Neural progenitor cell (in vitro differentiated cells): ENCODE results near the gene ABCG2. TPM values are rescaled to one million over a fixed set of nuclear protein-coding genes. Genes with fewer than 3 reads are reported as not detected.

Experiments used
- DNase-seq: peaks from one replicate; pipeline ENCODE4 v3.0.0-alpha.2; 2016; ENCODE audit warnings: low spot score
- H2AFZ ChIP-seq: fragments of 200-600 bp; sonication (generic); replicated peaks from 2 replicates; pipeline ENCODE4 v1.6.1; 2016; ENCODE audit warnings: antibody characterized with exemption
- H3F3A ChIP-seq: fragments of 200-600 bp; sonication (generic); 2 replicates; pipeline ENCODE4 v1.6.1; 2016; ENCODE audit warnings: antibody characterized with exemption, low read depth
- H3K27ac ChIP-seq: fragments of 200-600 bp; sonication (generic); 2 replicates; pipeline ENCODE4 v1.5.1; 2016; ENCODE audit warnings: mild to moderate bottlenecking
- H3K27me3 ChIP-seq: fragments of 200-600 bp; sonication (generic); 2 replicates; pipeline ENCODE4 v1.6.1; 2016; ENCODE audit warnings: mild to moderate bottlenecking, moderate library complexity
- H3K36me3 ChIP-seq: fragments of 200-600 bp; sonication (generic); 2 replicates; pipeline ENCODE4 v1.5.1; 2016
- H3K4me1 ChIP-seq: fragments of 200-600 bp; sonication (generic); 2 replicates; pipeline ENCODE4 v1.6.1; 2016; ENCODE audit warnings: mixed run types
- H3K4me2 ChIP-seq: fragments of 200-600 bp; sonication (generic); 2 replicates; pipeline ENCODE4 v1.6.1; 2016
- H3K4me3 ChIP-seq: fragments of 200-600 bp; sonication (generic); 2 replicates; pipeline ENCODE4 v1.5.1; 2016
- H3K79me2 ChIP-seq: fragments of 200-600 bp; sonication (generic); 2 replicates; pipeline ENCODE4 v1.6.1; 2016; ENCODE audit warnings: low read depth
- H3K9ac ChIP-seq: fragments of 200-600 bp; sonication (generic); 2 replicates; pipeline ENCODE4 v1.6.1; 2016
- H3K9me3 ChIP-seq: fragments of 200-600 bp; sonication (generic); 2 replicates; pipeline ENCODE4 v1.5.1; 2016; ENCODE audit warnings: low read depth
- H4K20me1 ChIP-seq: fragments of 200-600 bp; sonication (generic); 2 replicates; pipeline ENCODE4 v1.6.1; 2016; ENCODE audit warnings: low read depth
- H3K27ac Mint-ChIP-seq: 3 replicates; pipeline ENCODE4 v1.8.0; 2021; ENCODE audit warnings: mixed read lengths
- H3K27me3 Mint-ChIP-seq: 2 replicates; pipeline ENCODE4 v1.8.0; 2022; ENCODE audit warnings: low read depth, mild to moderate bottlenecking, inconsistent platforms, moderate library complexity, mixed read lengths; ENCODE audit not compliant: insufficient read depth
- H3K36me3 Mint-ChIP-seq: 3 replicates; pipeline ENCODE4 v1.8.0; 2021; ENCODE audit warnings: mixed read lengths
- H3K4me1 Mint-ChIP-seq: 3 replicates; pipeline ENCODE4 v1.8.0; 2021; ENCODE audit warnings: mixed read lengths
- H3K4me3 Mint-ChIP-seq: 3 replicates; pipeline ENCODE4 v1.8.0; 2021; ENCODE audit warnings: mild to moderate bottlenecking, moderate library complexity, mixed read lengths
- H3K9me3 Mint-ChIP-seq: 3 replicates; pipeline ENCODE4 v1.8.0; 2020; ENCODE audit warnings: mixed read lengths
- CTCF ChIP-seq: fragments of 200-600 bp; sonication (generic); IDR thresholded peaks from 2 replicates; pipeline ENCODE4 v1.5.1; 2017; ENCODE audit warnings: antibody characterized with exemption, mild to moderate bottlenecking
- EZH2 ChIP-seq: fragments of 200-600 bp; sonication (generic); IDR thresholded peaks from 2 replicates; pipeline ENCODE4 v1.6.1; 2017; ENCODE audit warnings: antibody characterized with exemption, mild to moderate bottlenecking, moderate library complexity
- EZH2phosphoT487 ChIP-seq: fragments of 200-600 bp; sonication (generic); IDR thresholded peaks from 2 replicates; pipeline ENCODE4 v1.6.1; 2017; ENCODE audit warnings: antibody characterized with exemption
- total RNA-seq: library from RNA; depleted of rRNA; stranded (reverse); fragments of >200 nt; gene quantifications from 2 replicates; pipeline ENCODE4 v1.2.3, GENCODE V29; 2015; ENCODE audit warnings: low replicate concordance

Gene ABCG2
- total RNA-seq, 1 donor from 2014 or later, result 2.4 TPM

- peaks cover 7% of the 10 kb centered on the region for H3F3A ChIP-seq
- H3K79me2 ChIP-seq, result no peaks in the 10 kb centered on the region
- no peak overlapping the region for H3K27ac ChIP-seq
- H3K4me1 Mint-ChIP-seq, result peaks cover 6% of the 10 kb centered on the region
- H3K36me3 Mint-ChIP-seq, result no peaks in the 10 kb centered on the region
- no peak overlapping the region for H3K4me3 ChIP-seq
- H3K4me2 ChIP-seq, result no peak overlapping the region
- H3K9ac ChIP-seq, result no peak overlapping the region
- no peak for TF ChIP-seq EZH2
- H3K36me3 ChIP-seq, result no peaks in the 10 kb centered on the region
- no peak overlapping the region for H3K4me3 Mint-ChIP-seq
- no peaks in the 10 kb centered on the region for H3K27me3 ChIP-seq
- no peaks in the 10 kb centered on the region for H4K20me1 ChIP-seq
- peaks cover 10% of the 10 kb centered on the region for H3K27me3 Mint-ChIP-seq
- no peak for DNase-seq
- no peaks in the 10 kb centered on the region for H3K9me3 ChIP-seq
- no peak overlapping the region for H2AFZ ChIP-seq
- H3K4me1 ChIP-seq, result peaks cover 3% of the 10 kb centered on the region
- no peaks in the 10 kb centered on the region for H3K9me3 Mint-ChIP-seq
- H3K27ac Mint-ChIP-seq, result no peak overlapping the region
Measured at GRCh38 chr4:88148560-88148959, 9.9 kb downstream of the ABCG2 start.

- Histone ChIP-seq H3K27ac (no peak overlapping the region), H3K27me3 (no peaks in the 10 kb centered on the region), H3K9me3 (no peaks in the 10 kb centered on the region), H3F3A (peaks cover 11% of the 10 kb centered on the region), H4K20me1 (no peaks in the 10 kb centered on the region), H3K36me3 (no peaks in the 10 kb centered on the region), H3K9ac (no peak overlapping the region), H3K4me2 (no peak overlapping the region), H3K4me3 (no peak overlapping the region), H2AFZ (no peak overlapping the region), H3K79me2 (no peaks in the 10 kb centered on the region), H3K4me1 (peaks cover 3% of the 10 kb centered on the region)
- no peaks in the 10 kb centered on the region for H3K9me3 Mint-ChIP-seq
- H3K27ac Mint-ChIP-seq, result no peak overlapping the region
- H3K4me1 Mint-ChIP-seq, result peaks cover 6% of the 10 kb centered on the region
- TF ChIP-seq EZH2, result no peak
- no peak for TF ChIP-seq CTCF
- no peak for TF ChIP-seq EZH2phosphoT487
- DNase-seq, result no peak
- peaks cover 8% of the 10 kb centered on the region for H3K27me3 Mint-ChIP-seq
- no peak overlapping the region for H3K4me3 Mint-ChIP-seq
- H3K36me3 Mint-ChIP-seq, result no peaks in the 10 kb centered on the region
Measured at GRCh38 chr4:88147799-88148217, 10.6 kb downstream of the ABCG2 start.

- H3K79me2 ChIP-seq, result no peaks in the 10 kb centered on the region
- H3K36me3 ChIP-seq, result no peaks in the 10 kb centered on the region
- H3K27me3 ChIP-seq, result no peaks in the 10 kb centered on the region
- H3K4me3 ChIP-seq, result no peak overlapping the region
- H3K4me1 ChIP-seq, result no peaks in the 10 kb centered on the region
- H3K27ac Mint-ChIP-seq, result peak overlapping the region; percentile 64
- H4K20me1 ChIP-seq, result no peaks in the 10 kb centered on the region
- no peak overlapping the region for H3K4me3 Mint-ChIP-seq
- H3K4me1 Mint-ChIP-seq, result peaks cover 6% of the 10 kb centered on the region
- no peak overlapping the region for H3K4me2 ChIP-seq
- H3F3A ChIP-seq, result peaks cover 11% of the 10 kb centered on the region
- no peak overlapping the region for H3K27ac ChIP-seq
- H2AFZ ChIP-seq, result no peak overlapping the region
- no peaks in the 10 kb centered on the region for H3K9me3 ChIP-seq
- no peak overlapping the region for H3K9ac ChIP-seq
- no peak for DNase-seq
- TF ChIP-seq CTCF, result no peak
- TF ChIP-seq EZH2phosphoT487, result no peak
- TF ChIP-seq EZH2, result no peak
- H3K27me3 Mint-ChIP-seq, result peaks cover 7% of the 10 kb centered on the region
- no peaks in the 10 kb centered on the region for H3K9me3 Mint-ChIP-seq
- no peaks in the 10 kb centered on the region for H3K36me3 Mint-ChIP-seq
Measured at GRCh38 chr4:88146891-88147290, 11.5 kb downstream of the ABCG2 start.

GRCh38 chr4:88144866-88145300 is 13.6 kb downstream of the ABCG2 start:
- H3K9ac ChIP-seq, result no peak overlapping the region
- Mint-ChIP-seq H3K27ac (no peak overlapping the region), H3K4me3 (no peak overlapping the region), H3K36me3 (no peaks in the 10 kb centered on the region), H3K27me3 (peaks cover 7% of the 10 kb centered on the region), H3K9me3 (no peaks in the 10 kb centered on the region), H3K4me1 (no peaks in the 10 kb centered on the region)
- no peaks in the 10 kb centered on the region for H3K4me1 ChIP-seq
- TF ChIP-seq EZH2phosphoT487, result no peak
- no peak for TF ChIP-seq EZH2
- no peak for TF ChIP-seq CTCF
- no peak overlapping the region for H3K27ac ChIP-seq
- H3K79me2 ChIP-seq, result no peaks in the 10 kb centered on the region
- H3K4me2 ChIP-seq, result no peak overlapping the region
- H3K36me3 ChIP-seq, result no peaks in the 10 kb centered on the region
- peaks cover 16% of the 10 kb centered on the region for H3F3A ChIP-seq
- no peaks in the 10 kb centered on the region for H4K20me1 ChIP-seq
- no peak for DNase-seq
- no peaks in the 10 kb centered on the region for H3K9me3 ChIP-seq
- H3K27me3 ChIP-seq, result no peaks in the 10 kb centered on the region
- H2AFZ ChIP-seq, result no peak overlapping the region
- H3K4me3 ChIP-seq, result no peak overlapping the region
